ENCODE results near the gene GPR132.

DNA sequence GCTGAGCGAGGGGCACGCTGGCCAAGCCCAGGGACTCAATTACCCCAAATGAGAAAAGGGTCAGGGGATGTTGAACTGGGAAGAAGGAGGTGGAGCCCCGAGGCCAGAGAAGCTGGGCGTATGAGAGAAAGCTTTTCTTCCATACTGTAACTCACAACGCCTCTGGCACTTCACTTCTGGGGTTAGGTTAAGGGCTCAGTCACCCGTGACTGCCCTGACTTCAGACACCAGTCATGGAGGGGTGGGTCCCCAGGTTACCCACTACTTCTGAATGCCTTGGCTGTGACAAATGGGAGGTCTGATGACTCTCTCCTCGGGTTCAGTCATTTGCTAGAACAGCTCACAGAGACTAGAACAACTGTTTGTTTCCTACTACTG lies 5.5 kb upstream of the GPR132 start:
- TF ChIP-seq CEBPB (IDR thresholded peaks at IDR 0.05): no peak
- TF ChIP-seq, protein P1, sequence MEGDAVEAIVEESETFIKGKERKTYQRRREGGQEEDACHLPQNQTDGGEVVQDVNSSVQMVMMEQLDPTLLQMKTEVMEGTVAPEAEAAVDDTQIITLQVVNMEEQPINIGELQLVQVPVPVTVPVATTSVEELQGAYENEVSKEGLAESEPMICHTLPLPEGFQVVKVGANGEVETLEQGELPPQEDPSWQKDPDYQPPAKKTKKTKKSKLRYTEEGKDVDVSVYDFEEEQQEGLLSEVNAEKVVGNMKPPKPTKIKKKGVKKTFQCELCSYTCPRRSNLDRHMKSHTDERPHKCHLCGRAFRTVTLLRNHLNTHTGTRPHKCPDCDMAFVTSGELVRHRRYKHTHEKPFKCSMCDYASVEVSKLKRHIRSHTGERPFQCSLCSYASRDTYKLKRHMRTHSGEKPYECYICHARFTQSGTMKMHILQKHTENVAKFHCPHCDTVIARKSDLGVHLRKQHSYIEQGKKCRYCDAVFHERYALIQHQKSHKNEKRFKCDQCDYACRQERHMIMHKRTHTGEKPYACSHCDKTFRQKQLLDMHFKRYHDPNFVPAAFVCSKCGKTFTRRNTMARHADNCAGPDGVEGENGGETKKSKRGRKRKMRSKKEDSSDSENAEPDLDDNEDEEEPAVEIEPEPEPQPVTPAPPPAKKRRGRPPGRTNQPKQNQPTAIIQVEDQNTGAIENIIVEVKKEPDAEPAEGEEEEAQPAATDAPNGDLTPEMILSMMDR (IDR thresholded peaks at IDR 0.05): no peak
- TF ChIP-seq HOXA7 (CRISPR knock-in tag; IDR thresholded peaks at IDR 0.05): no peak
- no peak for TF ChIP-seq ZFP36 (IDR thresholded peaks at IDR 0.05; ENCODE audit: borderline replicate concordance, partially characterized antibody)
- no peak for TF ChIP-seq JUNB (IDR thresholded peaks at IDR 0.05)
- TF ChIP-seq, protein P2, sequence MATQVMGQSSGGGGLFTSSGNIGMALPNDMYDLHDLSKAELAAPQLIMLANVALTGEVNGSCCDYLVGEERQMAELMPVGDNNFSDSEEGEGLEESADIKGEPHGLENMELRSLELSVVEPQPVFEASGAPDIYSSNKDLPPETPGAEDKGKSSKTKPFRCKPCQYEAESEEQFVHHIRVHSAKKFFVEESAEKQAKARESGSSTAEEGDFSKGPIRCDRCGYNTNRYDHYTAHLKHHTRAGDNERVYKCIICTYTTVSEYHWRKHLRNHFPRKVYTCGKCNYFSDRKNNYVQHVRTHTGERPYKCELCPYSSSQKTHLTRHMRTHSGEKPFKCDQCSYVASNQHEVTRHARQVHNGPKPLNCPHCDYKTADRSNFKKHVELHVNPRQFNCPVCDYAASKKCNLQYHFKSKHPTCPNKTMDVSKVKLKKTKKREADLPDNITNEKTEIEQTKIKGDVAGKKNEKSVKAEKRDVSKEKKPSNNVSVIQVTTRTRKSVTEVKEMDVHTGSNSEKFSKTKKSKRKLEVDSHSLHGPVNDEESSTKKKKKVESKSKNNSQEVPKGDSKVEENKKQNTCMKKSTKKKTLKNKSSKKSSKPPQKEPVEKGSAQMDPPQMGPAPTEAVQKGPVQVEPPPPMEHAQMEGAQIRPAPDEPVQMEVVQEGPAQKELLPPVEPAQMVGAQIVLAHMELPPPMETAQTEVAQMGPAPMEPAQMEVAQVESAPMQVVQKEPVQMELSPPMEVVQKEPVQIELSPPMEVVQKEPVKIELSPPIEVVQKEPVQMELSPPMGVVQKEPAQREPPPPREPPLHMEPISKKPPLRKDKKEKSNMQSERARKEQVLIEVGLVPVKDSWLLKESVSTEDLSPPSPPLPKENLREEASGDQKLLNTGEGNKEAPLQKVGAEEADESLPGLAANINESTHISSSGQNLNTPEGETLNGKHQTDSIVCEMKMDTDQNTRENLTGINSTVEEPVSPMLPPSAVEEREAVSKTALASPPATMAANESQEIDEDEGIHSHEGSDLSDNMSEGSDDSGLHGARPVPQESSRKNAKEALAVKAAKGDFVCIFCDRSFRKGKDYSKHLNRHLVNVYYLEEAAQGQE (IDR thresholded peaks at IDR 0.05): no peak
- no peak for TF ChIP-seq POLR2A (IDR thresholded peaks at IDR 0.05; ENCODE audit: low read length)
- TF ChIP-seq, protein P3, sequence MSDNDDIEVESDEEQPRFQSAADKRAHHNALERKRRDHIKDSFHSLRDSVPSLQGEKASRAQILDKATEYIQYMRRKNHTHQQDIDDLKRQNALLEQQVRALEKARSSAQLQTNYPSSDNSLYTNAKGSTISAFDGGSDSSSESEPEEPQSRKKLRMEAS (IDR thresholded peaks at IDR 0.05): no peak
- no peak for TF ChIP-seq ESRRA (IDR thresholded peaks at IDR 0.05; ENCODE audit: borderline replicate concordance, low read length)
- no peak for TF ChIP-seq RAD21 (conservative IDR thresholded peaks at IDR 0.05 in 1 of 2, IDR thresholded peaks at IDR 0.05 in 1 of 2)

Measured in A549 (cell line).